Pancreas (tissue), 10 donors: ENCODE data around the gene MTERF1. TPM values are rescaled to one million over a fixed set of nuclear protein-coding genes. Genes with fewer than 3 reads are reported as not detected.

Experiments used
- ATAC-seq, 4 donors: fragments of 200-7000 bp; cut with Tn5 transposase; one replicate each; pipeline versions ENCODE4 v1.8.0 to v1.9.1; 2020; ENCODE audit warnings: mild to moderate bottlenecking in 4 of 4, moderate library complexity in 4 of 4
- DNase-seq, 6 donors: peaks; one replicate each; pipeline ENCODE4 v3.0.0-alpha.2; 2020
- FAIRE-seq: peaks from 2 replicates; lab custom pipeline; 2012; peaks lifted over from hg19 to GRCh38; lab: Jason Lieb, UNC
- H3K27ac ChIP-seq, 4 donors: fragments of 200-600 bp; sonication (generic); 1 replicate in 3 of 4; 2 replicates in 1 of 4; pipeline versions ENCODE4 v1.5.0 to v1.8.0; 2020
- H3K27me3 ChIP-seq, 4 donors: fragments of 200-600 bp; one replicate each; pipeline ENCODE4 v1.8.0; 2021
- H3K36me3 ChIP-seq, 3 donors: fragments of 200-600 bp; sonication (generic) in 1 of 3; one replicate each; pipeline versions ENCODE4 v1.5.0 to v1.8.0; 2020 to 2021
- H3K4me1 ChIP-seq, 3 donors: fragments of 200-600 bp; one replicate each; pipeline ENCODE4 v1.8.0; 2021
- H3K4me3 ChIP-seq, 4 donors: fragments of 200-600 bp; sonication (generic) in 2 of 4; one replicate each; pipeline versions ENCODE4 v1.5.0 to v1.8.0; 2020 to 2021
- H3K9me3 ChIP-seq, 4 donors: fragments of 200-600 bp; one replicate each; pipeline ENCODE4 v1.8.0; 2021
- WGBS, 2 donors: extraction: QIAGEN DNeasy Blood & Tissue Kit; methylation state at CpG; one replicate each; pipeline ENCODE4 v1.1.7; 2013; 5-methylcytosine and 5-hydroxymethylcytosine counted together
- intact Hi-C, 3 donors: fragments of 100-400 bp; cut with DNase I; formaldehyde crosslinking; loops; one replicate each; pipeline versions ENCODE4 v1.11.1 to v1.14.2; 2022
- polyA plus RNA-seq, 2 donors: library from polyadenylated mRNA; stranded (reverse); fragments of 200-250 nt; gene quantifications; one replicate each; pipeline ENCODE4 v1.2.3, GENCODE V29; 2013
- total RNA-seq, 6 donors: library from RNA; stranded (reverse); fragmentation: NEBNext Ultra II Directional in 4 of 6; extraction: Animal tissue kit (Norgen Biotek cat#: 25700) in 4 of 6; gene quantifications; one replicate each; pipeline versions ENCODE4 v1.2.1 to v1.2.4, GENCODE V29; 2021 to 2023
- TF ChIP-seq, protein P1 (sequence below), 4 donors: fragments of 200-600 bp; sonication (generic) in 3 of 4; IDR thresholded peaks; one replicate each; pipeline versions ENCODE4 v1.5.0 to v1.8.0; 2021; ENCODE audit warnings: antibody characterized with exemption in 4 of 4
- donor health status: healthy with polysubstance abuse.
- donor health status: DM: no; HTN: no; CAD: no; lungs with moderate emphysema.
- donor health status: DM: no; HTN: no; CAD: no.
- donor health status: control.
- donor health status: control.
- donor health status: Bipolar disorder and iron deficiency.
- donor health status: DM: yes; HTN: yes; CAD: no.
- donor health status: DM: no; HTN: no; CAD: no.
- donor health status: DM: no; HTN: no; CAD: no.
- donor health status: DM: yes; HTN: yes; CAD: no.

MTERF1 gene
- total and polyA plus RNA-seq, 8 donors = 1.9 to 9.0 (median 4.9) TPM

DNA sequence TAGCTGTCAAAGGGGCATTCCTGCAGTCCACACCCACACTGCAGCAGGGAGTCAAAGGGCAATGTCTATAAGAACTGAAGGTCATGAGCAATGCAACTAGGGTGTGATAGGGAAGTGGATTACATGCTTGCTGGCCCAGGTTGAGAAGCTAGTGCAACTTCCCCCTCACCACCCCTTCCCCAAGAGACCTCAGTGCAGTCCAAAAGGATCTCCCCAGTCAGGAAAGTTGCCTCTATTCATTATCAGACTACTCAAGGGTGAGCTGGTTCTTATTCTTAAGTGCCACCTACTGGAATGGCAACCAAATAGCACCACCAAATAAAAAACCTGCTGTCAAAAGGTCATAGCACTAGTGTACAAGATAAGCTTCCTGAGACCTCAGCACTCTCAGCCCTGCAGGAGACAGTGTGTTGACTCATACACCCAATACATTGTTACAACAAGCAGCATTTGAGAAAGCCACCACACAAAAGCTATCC is 28.2 kb downstream of the MTERF1 start:
- no peak for DNase-seq
- no peak overlapping the region for H3K4me3 ChIP-seq
- no peaks in the 10 kb centered on the region for H3K4me1 ChIP-seq
- no peaks in the 10 kb centered on the region for H3K27me3 ChIP-seq
- H3K36me3 ChIP-seq = no peaks in the 10 kb centered on the region
- TF ChIP-seq, protein P1, sequence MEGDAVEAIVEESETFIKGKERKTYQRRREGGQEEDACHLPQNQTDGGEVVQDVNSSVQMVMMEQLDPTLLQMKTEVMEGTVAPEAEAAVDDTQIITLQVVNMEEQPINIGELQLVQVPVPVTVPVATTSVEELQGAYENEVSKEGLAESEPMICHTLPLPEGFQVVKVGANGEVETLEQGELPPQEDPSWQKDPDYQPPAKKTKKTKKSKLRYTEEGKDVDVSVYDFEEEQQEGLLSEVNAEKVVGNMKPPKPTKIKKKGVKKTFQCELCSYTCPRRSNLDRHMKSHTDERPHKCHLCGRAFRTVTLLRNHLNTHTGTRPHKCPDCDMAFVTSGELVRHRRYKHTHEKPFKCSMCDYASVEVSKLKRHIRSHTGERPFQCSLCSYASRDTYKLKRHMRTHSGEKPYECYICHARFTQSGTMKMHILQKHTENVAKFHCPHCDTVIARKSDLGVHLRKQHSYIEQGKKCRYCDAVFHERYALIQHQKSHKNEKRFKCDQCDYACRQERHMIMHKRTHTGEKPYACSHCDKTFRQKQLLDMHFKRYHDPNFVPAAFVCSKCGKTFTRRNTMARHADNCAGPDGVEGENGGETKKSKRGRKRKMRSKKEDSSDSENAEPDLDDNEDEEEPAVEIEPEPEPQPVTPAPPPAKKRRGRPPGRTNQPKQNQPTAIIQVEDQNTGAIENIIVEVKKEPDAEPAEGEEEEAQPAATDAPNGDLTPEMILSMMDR (IDR thresholded peaks at IDR 0.05) = no peak
- H3K9me3 ChIP-seq = no peaks in the 10 kb centered on the region
- intact Hi-C loops = no loop called here
- no peak for FAIRE-seq
- ATAC-seq = no peak
- no peak overlapping the region for H3K27ac ChIP-seq

DNA sequence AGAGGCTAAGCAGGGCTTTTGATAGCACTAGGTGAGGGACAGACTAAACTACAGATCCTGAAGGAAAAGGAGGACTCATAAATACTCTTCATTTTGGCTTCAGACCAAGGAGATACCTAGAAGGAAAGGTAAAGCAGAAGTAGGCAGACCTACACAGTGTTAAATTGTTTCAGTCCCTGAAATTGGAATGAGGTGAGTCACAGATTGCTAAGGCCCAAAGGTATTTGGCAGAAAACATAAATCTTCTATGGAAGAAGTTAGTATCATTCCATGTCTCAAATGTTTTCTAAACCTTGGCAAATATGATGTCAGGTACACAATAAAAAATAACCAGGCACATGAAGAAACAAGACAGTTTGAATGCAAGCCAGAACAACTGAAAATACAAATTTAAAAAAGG is 30.0 kb downstream of the MTERF1 start:
- intact Hi-C loops = no loop called here
- H3K9me3 ChIP-seq = no peaks in the 10 kb centered on the region
- TF ChIP-seq, protein P1 (IDR thresholded peaks at IDR 0.05) = no peak
- H3K27me3 ChIP-seq = no peaks in the 10 kb centered on the region
- no peaks in the 10 kb centered on the region for H3K4me1 ChIP-seq
- no peak overlapping the region for H3K4me3 ChIP-seq
- peak in 1 of 4 donors; percentile 45 for ATAC-seq
- DNase-seq = no peak
- no peak overlapping the region for H3K27ac ChIP-seq
- no peaks in the 10 kb centered on the region for H3K36me3 ChIP-seq
- no peak for FAIRE-seq

GRCh38 chr7:91847876-91848588 is 32.5 kb downstream of the MTERF1 start:
- peak in 1 of 4 donors; percentile 62 for ATAC-seq
- no peaks in the 10 kb centered on the region for H3K9me3 ChIP-seq
- 78 to 84% methylated on average over 4 of the region's 4 CpGs for WGBS, 2 donors
- no peaks in the 10 kb centered on the region for H3K27me3 ChIP-seq
- TF ChIP-seq, protein P1 (IDR thresholded peaks at IDR 0.05) = no peak
- FAIRE-seq = no peak
- intact Hi-C loops = no loop called here
- H3K36me3 ChIP-seq = no peaks in the 10 kb centered on the region
- no peaks in the 10 kb centered on the region for H3K4me1 ChIP-seq
- H3K4me3 ChIP-seq = no peak overlapping the region
- no peak overlapping the region for H3K27ac ChIP-seq
- DNase-seq = no peak

- H3K4me3 ChIP-seq = no peak overlapping the region
- ATAC-seq = no peak
- H3K9me3 ChIP-seq = no peaks in the 10 kb centered on the region
- no peaks in the 10 kb centered on the region for H3K4me1 ChIP-seq
- DNase-seq = no peak
- intact Hi-C loops = no loop called here
- H3K36me3 ChIP-seq = no peaks in the 10 kb centered on the region
- FAIRE-seq = no peak
- WGBS, 2 donors = 89 to 91% methylated on average over 4 of the region's 4 CpGs
- TF ChIP-seq, protein P1 (IDR thresholded peaks at IDR 0.05) = no peak
- H3K27me3 ChIP-seq = no peaks in the 10 kb centered on the region
- no peak overlapping the region for H3K27ac ChIP-seq
Measured at GRCh38 chr7:91847231-91847630, 33.3 kb downstream of the MTERF1 start.

DNA sequence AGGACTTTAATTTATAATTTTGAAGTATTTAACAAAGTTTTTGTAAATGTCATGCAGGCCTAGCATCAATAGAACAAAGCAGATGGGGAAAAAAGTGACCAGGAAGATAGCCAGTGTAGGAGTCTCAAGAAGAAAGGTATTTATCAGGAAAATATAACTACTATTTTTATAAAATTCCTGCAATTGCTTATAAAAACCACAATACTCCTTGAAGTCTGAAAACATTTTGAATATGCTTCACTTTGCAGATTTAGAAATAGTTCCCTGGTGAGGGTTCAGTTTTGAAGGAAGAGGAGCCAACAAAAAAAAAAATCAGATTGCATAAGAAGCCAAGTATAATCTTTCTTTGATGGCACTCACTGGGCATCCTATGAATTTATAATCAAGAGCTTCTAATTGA is 34.1 kb downstream of the MTERF1 start:
- Histone ChIP-seq H3K9me3 (no peaks in the 10 kb centered on the region), H3K36me3 (no peaks in the 10 kb centered on the region), H3K27me3 (no peaks in the 10 kb centered on the region), H3K4me1 (no peaks in the 10 kb centered on the region), H3K4me3 (no peak overlapping the region), H3K27ac (no peak overlapping the region)
- intact Hi-C loops = no loop called here
- FAIRE-seq (no peak), DNase-seq (no peak), ATAC-seq (no peak)
- TF ChIP-seq, protein P1 (IDR thresholded peaks at IDR 0.05) = no peak
